GM19238 (cell line): ENCODE data around the gene IPO11.
"Not testable (repeated sequence)": the region's sequence is repeated elsewhere in the genome, so short reads cannot be mapped to it uniquely, and the experiment has no call there.

Experiments
- DNase-seq: peaks from one replicate; pipeline ENCODE4 v3.0.0; 2011; ENCODE audit warnings: low spot score; ENCODE audit not compliant: insufficient read length

The IPO11 gene

DNA sequence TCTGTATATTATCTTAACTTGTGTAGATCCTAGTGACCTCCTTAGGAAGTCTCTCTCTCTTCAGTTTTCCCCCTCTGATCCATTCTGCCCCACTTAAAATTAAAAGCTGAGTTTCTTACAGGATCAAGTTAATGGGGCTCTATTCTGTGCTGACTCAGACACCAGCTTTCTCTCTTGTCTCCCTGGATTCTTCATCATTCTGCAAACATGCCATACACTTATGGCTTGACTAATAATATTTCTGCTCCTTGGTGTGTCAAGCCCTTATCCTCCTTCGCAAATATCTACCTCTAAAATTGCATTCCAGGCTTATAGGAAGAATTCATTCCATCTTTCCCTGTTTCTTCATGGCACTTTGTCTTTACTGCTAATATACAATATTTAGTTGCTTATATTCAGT lies 184.1 kb downstream of the IPO11 start:
- no peak for DNase-seq

DNA sequence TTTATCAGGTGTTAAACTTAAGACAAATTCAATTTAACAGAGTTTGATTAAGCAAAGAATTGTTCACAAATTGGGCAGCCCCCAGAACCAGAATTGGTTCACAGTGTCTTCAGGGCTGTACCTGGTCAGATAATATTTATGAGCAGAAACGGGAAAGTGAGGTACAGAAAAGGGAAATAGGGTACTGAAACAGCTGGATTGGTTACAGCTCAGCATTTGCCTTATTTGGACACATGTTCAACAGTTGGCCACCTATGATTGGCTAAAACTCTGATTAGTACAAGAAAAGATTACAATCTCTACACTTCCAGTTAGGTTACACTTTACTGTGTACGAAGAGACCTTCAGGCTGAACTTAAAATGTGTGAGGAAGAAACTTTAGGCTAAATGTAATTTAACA lies 184.8 kb downstream of the IPO11 start:
- no peak for DNase-seq

DNA sequence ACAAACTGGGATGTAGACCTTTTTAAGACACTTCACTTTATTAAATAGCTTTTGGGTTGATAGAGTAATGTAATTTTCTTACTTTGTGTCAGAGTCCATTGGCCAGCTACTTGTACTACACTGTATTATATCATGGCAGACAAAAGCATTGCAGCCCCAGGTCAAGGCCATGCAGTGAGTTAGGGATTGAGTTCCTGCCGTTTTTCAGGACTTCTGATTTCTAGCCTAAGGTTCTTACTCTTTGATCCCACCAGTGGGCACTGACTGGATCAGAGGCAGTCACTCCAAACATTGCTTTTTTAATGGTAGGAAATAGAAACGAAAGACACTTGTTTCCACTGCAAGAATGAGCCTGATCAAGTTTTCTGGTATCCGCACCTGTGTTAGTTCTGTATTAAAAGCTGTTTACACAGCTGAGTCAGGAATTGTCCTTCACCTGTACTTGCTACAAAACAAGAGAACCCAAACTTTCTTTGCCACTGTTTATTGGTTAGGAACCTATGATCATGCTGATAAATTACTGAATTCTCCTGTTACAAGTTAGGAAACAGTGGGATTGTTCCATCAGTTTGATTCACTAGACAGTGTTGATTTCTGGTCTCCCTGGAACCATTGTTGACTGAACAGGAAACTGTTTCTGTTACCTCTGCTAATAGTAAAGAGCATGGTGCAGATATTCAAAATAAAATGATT lies 188.1 kb downstream of the IPO11 start:
- no peak for DNase-seq

DNA sequence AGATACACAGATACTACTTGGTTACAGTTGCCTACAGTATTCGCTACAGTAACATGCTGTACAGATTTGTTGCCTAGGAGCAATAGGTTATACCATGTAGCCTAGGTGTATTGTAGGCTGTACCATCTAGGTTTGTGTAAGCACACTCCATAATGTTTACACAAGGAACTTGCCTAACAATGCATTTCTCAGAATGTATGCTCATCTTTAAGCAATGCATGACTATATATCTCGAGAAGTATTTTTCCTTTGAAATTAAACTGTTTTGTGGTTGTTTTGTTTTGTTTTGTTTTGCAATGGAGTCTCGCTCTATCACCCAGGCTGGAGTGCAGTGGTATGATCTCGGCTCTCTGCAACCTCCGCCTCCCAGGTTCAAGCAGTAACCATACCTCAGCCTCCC lies 191.4 kb downstream of the IPO11 start:
- no peak for DNase-seq

DNA sequence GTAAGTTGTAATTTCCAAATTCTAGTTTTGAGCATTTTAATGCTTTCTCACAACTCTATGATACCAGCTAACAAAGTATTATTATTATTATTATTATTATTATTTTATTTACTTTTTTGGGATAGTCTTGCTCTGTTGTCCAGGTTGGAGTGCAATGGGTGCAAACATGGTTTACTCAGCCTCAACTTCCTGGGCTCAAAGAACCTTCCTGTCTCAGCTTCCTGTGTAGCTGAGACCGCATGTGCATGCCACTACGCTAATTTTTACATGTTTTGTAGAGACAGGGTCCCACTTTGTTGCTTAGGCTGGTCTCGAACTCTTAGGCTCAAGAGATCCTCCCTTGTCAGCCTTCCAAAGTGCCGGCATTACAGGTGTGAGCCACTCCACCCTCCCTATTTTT lies 193.1 kb downstream of the IPO11 start:
- DNase-seq, result no peak

DNA sequence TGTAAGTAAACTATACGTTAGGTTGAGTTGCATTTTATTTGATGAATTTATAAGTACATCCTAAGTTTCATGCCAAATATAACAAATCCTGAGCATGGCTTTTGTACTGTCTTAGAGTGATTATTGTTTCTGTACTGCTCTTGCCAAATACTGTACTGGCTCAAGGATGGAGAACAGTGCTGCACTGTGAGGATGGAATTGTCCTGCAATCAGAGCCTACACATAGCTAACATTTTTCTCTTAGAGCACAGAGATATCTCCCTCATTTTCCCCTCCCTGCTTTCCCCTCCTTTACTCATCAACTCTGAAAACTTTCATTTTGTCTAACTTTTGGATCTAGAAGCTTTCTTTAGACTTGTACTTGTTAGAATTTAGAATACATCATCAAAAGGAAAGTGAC lies 194.3 kb downstream of the IPO11 start:
- no peak for DNase-seq

DNA sequence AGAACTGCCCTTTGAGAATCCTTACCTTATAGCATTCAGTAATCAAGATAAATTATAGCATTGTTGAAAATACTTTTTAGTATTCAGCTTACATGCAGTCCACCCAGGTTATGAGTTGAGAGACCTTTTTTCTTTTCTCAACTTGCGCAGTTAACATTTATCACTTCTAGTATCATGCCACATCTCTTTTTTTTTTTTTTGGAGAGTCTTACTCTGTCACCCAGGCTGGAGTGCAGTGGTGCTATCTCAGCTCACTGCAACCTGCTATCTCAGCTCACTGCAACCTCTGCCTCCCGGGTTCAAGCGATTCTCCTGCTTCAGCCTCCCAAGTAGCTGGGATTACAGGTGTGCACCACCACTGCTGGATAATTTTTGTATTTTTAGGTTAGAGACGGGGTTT lies 195.1 kb downstream of the IPO11 start:
- no peak for DNase-seq

DNA sequence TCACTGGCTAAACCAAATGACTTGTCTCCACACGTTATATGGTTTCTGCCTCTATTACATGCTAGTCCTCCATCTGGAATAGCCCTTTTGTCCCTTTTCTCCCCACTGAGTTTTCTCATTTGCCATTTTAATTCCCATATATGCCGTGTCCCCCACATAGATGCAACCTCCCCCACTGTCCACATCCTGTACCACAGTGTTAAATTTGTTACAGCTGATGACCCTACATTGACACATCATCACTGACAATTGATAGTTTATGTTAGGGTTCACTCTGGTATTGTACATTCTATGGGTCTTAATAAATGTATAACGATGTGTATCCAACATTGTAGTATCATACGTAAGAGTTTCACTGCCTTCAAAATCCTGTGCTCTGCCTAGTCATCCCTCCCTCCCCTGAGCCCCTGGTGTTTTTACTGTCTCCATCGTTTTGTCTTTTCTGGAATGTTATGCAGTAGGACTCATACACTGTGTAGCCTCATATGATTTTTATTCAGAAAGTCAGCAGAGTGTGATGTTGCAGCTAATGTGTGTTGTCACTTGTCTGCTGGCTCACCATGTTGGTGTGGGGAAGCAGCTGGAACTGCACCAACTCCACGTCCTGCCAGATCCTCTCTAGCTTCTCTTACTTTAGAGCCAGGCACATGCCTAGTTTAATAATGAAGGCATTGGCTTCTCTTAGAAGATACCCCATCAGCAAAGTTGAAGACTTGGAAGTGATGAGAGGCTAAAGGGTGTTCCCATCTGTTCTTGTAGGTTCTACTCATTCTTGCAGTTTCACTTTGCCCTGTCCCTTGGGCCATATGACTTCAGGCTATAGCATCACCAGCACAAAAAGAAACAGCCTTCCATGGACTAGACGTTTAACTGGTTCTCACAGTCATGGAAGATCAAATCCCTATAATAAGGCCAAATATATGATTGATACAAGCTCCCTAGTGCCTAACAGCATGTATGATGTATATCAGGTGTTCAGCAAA lies 196.3 kb downstream of the IPO11 start:
- no peak for DNase-seq

DNA sequence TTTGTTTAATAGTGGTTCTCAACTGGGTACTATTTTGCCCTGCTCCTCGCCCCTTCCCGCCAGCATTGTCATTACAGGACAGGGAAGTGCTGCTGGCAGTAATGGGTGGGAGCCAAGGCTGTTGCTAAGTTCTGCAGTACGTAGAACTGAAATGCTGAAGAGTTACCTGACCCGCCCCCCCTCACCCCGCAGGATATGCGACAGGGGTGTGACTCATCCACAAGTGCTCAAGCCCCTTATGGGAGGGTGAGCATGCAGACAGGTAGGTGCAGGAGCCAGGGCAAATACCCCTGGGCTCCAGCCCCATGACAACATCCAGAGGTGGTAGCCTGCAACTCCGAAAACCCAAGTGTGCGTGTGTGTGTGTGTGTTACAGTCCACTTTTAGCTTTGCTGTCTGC lies 201.8 kb downstream of the IPO11 start:
- DNase-seq, result no peak

DNA sequence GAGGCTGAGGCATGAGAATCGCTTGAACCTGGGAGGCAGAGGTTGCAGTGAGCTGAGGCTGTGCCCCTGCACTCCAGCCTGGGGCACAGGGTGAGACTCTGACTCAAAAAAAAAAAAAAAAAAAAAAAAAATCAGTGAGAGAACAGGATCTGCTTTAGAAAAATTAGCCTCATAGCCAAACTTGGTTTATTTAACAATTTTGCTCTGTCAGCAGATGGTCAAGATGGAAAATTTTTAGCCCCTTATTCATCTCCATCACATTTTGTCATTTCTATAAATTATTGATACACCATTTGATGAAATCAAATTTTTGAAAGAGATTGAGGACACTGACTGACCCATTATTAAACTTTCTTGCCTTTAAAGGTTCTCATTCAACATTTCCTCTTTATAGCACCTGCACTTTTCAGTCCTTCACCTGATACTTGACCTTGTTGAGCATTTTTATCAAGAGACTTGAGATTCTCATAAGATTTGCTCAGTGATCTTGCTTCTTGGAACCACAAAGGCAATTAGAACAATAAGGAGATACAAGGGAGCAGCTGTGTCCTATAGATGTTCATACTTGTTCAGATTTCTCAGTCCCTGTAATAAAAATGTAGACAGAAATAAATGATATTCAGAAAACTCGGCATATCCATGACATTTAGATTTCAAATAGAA lies 204.2 kb downstream of the IPO11 start:
- no peak for DNase-seq

DNA sequence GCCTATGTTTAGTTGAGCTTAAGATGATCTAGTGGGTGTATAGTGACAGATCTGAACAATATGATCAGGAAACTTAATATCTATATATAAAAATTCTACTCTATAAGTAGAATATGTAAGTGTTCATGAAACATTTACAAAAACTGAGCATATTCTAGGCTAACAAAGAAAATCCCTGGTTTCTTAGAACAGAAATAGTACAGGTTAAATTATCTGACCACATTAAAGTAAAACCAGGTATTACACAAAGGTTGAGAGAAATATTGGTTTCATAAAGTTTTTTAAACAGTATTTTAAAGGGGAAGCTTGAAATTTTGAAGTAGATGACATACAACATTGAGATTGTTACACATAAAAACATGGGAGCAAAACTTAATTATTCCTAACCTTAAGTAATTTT lies 205.4 kb downstream of the IPO11 start:
- no peak for DNase-seq

DNA sequence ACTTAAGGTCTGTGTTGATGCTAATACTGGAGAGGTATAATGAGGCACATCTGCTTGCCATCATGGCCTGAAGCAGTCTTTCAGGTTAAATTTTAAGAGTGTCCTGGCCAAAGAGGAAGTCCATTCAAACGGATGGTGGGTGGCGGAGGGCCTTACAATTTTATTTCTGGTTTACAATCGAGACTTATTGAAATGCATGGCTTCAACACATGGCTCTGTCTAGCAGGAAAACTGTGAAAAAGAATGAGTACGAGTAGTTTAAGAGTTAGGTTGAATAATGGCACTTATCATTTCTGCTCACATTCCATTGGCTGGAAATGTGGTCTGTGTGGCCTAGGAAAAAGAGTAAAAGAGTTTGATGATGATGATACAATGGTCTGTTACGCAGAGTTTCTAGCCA lies 208.2 kb downstream of the IPO11 start:
- DNase-seq, result no peak

DNA sequence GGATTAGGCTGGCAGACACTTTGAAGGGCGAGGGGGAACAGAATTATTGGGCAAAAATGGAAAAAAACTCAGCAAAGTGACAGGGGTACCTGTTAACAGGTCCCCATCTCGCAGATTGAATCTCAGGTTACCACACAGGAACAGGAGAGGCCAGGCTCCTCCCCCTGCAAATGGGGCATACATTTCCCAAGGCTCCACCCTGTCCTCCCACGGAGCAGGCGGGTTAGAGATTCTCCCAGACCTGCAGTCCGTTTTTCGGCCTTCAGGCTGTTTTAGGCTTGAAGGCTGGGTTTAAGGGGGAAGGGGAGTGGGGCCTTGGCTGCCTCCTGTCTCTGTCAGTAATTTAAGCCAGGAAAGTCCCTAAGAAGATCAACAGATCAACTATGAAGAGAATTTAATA lies 208.7 kb downstream of the IPO11 start:
- DNase-seq, result no peak

DNA sequence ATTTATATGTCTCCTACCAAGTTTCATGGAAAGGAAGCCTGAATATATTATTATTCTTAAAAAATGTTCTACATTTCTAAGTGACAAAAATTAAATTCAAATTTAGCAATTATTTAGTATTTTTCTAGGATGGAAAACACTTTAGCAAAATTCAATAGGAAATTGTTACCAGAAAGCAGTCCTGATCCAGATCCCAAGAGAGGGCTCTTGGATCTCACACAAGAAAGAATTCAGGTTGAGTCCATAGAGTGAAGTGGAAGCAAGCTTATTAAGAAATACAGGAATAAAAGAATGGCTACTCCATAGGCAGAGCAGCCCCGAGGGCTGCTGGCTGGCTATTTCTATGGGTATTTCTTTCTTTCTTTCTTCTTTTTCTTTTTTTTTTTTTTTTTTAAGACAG lies 210.7 kb downstream of the IPO11 start:
- DNase-seq, result no peak

DNA sequence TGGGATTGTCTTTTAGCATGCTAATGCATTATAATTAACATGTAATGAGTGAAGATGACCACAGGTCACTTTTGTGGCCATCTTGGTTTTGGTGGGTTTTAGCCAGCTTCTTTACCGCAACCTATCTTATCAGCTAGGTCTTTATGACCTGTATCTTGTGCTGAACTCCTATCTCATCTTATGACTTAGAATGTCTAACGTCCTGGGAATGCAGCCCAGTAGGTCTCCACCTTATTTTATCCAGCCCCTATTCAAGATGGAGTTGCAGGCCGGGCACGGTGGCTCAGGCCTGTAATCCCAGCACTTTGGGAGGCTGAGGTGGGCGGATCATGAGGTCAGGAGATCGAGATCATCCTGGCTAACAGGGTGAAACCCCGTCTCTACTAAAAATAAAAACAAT lies 211.9 kb downstream of the IPO11 start:
- not testable (repeated sequence) for DNase-seq

DNA sequence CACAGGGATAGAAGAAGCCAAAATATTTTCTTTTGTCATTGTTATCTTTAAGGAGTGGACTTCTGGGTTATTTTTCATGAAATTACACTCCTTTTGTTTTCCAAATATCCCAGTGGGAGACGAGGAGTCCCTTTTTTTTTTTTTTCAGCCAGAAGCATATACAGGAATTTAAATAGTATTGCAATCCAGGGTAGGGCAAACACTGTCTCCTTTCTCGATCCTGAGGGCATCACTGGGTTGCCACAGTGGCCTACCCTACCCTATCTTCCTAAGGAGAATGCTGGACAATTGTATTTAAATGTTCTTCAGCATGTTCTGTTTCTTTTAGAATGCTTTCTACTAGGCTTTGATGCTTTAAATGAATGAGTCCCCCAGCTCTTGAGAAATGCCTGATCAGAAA lies 214.0 kb downstream of the IPO11 start:
- no peak for DNase-seq

DNA sequence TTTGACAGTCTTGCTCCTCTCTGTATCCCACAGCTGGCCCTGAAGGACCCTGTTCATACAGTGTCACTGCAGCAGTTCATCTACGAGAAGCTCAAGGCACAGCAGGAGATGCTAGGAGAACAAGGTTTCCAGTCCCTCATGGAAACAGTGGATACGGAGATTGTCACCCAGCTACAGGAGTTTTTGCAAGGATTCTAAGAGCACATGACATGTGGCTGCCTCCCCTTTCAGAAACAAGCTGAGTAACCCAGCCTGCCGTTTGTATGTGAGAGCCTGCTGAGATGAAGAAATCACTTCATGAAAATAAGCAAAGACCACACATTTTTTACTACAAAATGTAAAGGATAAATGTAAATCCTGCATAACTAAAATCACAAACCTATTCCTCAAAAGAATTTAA lies 214.6 kb downstream of the IPO11 start:
- no peak for DNase-seq

DNA sequence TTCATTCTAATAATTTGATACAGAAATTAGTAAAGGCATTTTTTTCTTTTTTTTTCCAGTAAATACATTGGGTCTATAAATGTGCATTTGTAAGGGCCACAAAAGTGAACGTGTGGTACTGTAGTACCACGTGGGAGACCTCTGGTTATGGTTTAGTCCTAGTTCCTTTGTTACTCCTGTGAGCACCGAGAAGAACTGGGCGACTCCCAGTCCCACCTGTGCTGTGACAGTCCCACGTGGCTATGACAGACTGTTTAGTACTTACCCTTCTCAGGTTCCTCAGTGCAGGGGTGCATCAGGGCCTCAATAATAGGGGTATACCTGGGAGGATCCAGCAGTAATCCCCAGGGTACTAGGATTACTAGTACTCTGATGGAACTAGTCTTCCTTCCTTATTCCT lies 215.3 kb downstream of the IPO11 start:
- DNase-seq, result no peak

DNA sequence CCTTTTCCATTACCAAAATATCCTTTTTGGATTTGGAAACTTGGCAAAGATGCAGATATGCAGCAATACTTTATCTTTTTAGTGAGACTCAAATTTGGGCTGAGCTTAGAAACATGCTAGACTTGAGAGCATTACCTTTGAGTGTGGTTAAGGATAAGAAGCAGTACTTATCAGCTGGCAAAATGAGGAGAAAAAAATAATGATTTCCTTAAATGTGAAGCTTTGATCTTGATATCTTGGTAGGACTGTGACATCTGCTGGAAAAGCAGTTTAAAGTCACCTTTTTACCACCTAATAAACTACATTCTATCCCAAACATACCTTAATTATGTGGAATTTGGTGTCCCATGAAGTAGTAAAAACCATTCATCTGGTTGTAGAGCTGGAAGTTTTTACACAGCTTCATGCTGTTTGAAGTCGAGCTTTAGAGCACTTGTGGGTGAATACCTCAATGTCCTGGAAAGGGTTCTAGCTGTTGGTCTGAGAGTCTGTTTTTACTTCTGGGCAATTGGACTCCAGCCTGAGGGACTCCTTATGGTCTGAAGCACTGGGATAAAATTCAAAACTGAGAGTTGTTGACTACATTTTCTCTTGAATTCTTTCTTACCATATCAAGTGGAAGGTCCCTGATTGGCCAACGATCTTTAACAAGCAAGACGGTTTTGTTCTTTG lies 219.5 kb downstream of the IPO11 start:
- no peak for DNase-seq

DNA sequence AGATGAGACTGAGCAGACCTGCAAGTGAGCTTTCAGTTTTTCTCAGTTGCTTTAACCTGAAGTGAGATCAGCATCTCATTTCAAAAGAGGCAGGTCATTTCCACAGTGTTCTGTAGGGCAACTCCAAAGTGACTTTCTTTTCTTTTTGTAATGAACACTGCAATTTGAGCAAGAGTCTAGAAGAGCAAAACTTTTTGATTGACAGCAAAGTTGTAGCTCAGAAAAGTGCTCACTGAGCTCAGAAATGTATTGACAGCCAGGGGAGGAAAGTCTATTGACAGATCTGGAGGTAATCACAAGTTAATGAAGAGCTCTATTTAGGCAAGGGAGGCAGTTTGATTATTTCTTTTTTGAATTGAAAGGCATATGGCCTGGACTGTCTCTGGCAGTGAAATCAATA lies 220.7 kb downstream of the IPO11 start:
- DNase-seq, result no peak

DNA sequence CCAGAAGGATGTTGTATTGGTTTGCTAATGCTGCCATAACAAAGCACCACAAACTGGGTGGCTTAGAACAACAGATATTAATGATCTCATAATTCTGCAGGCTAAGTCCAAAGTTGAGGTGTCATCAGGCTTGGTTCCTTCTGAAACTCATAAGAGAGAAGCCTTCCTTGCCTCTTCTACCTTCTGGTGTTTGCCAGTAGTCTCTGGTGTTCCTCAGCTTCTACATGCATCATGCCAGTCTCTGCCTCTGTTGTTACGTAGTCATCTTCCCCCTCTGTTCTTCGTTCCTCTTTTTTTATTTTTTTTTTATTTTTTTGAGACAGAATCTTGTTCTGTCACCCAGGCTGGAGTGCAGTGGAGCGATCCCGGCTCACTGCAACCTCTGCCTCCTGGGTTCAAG lies 227.9 kb downstream of the IPO11 start:
- DNase-seq, result no peak

DNA sequence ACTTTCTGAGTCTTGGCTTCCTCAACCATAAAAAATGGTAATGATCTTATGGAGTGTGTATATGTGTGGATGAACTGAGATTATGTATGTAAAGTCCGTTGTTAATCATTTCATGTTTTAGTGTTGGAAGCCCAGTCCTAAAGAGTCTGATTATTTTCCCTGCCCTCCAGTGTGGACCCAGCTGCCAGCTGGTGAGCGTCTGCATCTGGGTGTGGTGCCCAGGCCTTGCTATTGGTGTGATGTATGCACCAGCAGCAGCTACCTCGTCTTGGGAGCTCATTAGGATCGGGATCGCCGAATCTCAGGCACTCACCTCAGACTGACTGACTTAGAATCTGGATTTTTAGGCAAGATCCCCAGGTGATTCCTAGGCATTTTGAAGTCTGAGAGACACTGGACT lies 229.9 kb downstream of the IPO11 start:
- DNase-seq, result no peak
